ENCODE data around the gene EPHA6.

EPHA6 gene

DNA sequence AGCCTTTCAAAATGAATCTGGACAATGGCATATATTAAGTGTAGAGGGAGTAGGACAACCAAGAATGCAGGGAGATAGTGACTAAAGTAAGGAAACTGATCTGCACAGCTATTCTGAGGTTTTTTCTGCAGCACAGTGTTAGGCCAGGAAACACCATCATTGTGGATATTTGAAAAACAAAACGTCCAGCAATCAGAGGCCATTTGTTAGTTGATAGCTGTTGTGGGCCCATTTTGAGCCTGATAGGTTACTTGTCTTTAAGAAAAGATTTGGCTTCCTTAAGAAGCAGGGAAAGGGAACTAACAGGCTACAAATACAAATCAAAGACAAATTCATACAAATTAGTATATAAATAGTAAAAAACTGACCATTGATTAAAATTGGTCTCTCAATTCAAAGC, 574.4 kb downstream of the EPHA6 start:
- DNase-seq (ENCODE audit: low read depth), result no peak
- TF ChIP-seq, protein P1, sequence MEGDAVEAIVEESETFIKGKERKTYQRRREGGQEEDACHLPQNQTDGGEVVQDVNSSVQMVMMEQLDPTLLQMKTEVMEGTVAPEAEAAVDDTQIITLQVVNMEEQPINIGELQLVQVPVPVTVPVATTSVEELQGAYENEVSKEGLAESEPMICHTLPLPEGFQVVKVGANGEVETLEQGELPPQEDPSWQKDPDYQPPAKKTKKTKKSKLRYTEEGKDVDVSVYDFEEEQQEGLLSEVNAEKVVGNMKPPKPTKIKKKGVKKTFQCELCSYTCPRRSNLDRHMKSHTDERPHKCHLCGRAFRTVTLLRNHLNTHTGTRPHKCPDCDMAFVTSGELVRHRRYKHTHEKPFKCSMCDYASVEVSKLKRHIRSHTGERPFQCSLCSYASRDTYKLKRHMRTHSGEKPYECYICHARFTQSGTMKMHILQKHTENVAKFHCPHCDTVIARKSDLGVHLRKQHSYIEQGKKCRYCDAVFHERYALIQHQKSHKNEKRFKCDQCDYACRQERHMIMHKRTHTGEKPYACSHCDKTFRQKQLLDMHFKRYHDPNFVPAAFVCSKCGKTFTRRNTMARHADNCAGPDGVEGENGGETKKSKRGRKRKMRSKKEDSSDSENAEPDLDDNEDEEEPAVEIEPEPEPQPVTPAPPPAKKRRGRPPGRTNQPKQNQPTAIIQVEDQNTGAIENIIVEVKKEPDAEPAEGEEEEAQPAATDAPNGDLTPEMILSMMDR (IDR thresholded peaks at IDR 0.05; ENCODE audit: control insufficient read depth, extremely low read depth, insufficient read depth), result no peak
- no peak overlapping the region for H3K4me3 ChIP-seq (ENCODE audit: low read depth, low read length)

DNA sequence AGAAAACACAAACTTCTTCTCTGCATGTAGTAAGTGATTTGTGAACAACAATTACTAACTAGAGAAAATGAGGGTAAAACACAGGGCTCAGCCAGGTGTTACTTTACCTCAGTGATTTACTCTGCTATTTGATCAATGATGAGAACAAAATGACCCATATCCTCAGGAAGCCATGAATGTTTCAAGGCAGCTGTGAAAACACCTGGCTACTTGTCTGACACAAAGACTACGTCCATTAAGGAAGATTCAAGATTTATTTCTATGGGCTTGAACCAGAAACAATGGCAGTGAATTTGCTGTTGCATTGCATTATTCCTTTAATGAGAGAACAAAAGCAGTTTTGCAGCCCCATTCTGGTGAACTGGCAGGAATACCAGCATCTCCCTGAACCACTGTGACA, 575.5 kb downstream of the EPHA6 start:
- DNase-seq (ENCODE audit: low read depth), result no peak
- TF ChIP-seq, protein P1 (IDR thresholded peaks at IDR 0.05; ENCODE audit: control insufficient read depth, extremely low read depth, insufficient read depth), result no peak

DNA sequence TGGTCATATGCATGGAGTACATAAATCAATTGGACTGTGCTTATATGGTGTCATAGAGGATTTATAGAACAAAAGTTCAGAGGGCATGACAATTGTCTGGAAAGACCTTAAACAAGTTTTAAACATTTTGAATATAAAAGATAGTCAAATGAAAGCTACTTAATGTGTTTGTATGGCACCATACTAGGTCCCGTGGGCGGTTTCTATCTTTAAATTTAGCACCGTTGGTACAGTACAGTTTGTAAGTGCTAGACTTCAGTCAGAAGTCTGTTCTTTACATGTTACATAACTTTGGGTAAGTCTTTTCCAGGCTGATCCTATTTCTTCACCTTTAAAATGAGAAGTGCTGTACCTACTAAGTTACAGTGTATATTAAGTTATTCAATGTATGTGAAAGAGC, 576.8 kb downstream of the EPHA6 start:
- no peak for DNase-seq (ENCODE audit: low read depth)
- TF ChIP-seq, protein P1 (IDR thresholded peaks at IDR 0.05; ENCODE audit: control insufficient read depth, extremely low read depth, insufficient read depth), result no peak
- H3K4me3 ChIP-seq (ENCODE audit: low read depth, low read length), result no peak overlapping the region

More for the DNA sequence above, 575.5 kb downstream of the EPHA6 start:
- no peak overlapping the region for H3K4me3 ChIP-seq (ENCODE audit: low read depth, low read length)

DNA sequence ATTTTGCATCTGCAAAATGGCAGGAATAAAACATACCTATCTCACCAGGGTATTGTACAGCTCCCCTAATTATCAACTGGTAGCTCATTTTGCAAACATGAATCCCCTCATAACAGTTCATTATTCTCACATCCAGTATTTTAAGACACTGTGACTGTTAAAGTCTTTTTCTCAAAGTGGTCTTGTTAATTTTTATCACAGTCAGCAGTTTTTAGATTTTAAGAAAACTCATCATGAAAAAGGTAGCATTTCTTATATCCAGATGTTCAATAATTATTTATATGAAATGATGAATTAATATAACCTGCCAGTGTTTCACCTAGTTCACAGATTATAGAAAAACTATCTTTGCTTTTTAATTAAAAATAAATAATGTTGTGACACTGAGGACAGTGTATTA, 595.2 kb downstream of the EPHA6 start:
- TF ChIP-seq, protein P1 (IDR thresholded peaks at IDR 0.05; ENCODE audit: control insufficient read depth, extremely low read depth, insufficient read depth), result no peak
- H3K4me3 ChIP-seq (ENCODE audit: low read depth, low read length), result no peak overlapping the region
- no peak for DNase-seq (ENCODE audit: low read depth)

DNA sequence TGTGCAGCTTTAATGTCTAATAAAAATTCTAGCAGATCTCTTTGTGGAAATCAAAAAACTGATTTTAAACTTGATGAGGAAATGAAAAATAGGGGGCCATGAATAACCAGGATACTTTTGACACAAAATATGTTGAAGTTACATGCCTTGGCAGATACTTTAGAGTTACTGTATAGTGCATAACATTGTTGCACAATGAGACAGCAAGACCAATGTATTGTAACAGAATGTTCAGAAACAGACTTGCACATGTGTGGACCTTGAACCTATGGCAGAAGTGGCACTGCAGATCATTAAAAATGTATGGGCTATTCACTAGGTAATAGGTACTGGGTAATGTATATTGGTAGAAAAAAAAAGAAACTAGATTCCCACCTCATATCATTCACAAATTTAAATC, 607.2 kb downstream of the EPHA6 start:
- TF ChIP-seq, protein P1 (IDR thresholded peaks at IDR 0.05; ENCODE audit: control insufficient read depth, extremely low read depth, insufficient read depth), result no peak
- no peak for DNase-seq (ENCODE audit: low read depth)
- H3K4me3 ChIP-seq (ENCODE audit: low read depth, low read length), result no peak overlapping the region

DNA sequence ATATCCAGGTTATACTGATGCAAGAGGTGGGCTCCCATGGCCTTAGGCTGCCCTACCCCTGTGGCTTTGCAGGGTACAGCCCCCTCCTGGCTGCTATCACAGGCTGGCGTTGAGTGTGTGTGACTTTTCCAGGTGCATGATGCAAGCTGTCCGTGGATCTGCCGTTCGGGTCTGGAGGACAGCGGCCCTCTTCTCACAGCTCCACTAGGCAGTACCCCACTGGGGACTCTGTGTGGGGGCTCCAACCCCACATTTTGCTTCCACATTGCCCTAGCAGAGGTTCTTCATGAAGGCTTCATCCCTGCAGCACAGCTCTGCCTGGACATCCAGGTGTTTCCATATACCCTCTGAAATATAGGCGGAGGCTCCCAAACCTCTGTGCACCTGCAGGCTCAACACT, 610.6 kb downstream of the EPHA6 start:
- no peak for DNase-seq (ENCODE audit: low read depth)
- H3K4me3 ChIP-seq (ENCODE audit: low read depth, low read length), result no peak overlapping the region
- TF ChIP-seq, protein P1 (IDR thresholded peaks at IDR 0.05; ENCODE audit: control insufficient read depth, extremely low read depth, insufficient read depth), result no peak

DNA sequence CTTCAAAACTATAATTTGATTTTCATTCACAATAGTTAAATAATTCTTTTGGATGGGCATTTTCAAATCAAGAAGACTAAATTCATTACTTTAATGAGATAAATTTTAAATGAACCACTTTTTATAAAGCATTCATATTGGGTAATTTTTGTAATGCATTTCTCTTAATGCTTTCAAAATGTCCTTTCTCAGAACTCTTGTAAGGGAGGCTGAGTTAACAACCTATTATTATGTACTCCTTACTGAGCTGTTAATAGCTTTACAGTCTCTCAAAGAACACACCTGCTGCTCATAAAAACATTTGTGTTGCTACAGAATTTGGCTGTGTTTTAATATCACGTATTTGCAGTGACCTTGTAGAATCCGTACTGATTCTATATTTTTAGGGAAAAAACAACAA, 616.2 kb downstream of the EPHA6 start:
- no peak overlapping the region for H3K4me3 ChIP-seq (ENCODE audit: low read depth, low read length)
- peak; percentile 39 for DNase-seq (ENCODE audit: low read depth)
- TF ChIP-seq, protein P1 (IDR thresholded peaks at IDR 0.05; ENCODE audit: control insufficient read depth, extremely low read depth, insufficient read depth), result no peak

Measured in LNCaP clone FGC (cell line).